GM18499 (cell line): ENCODE data around the gene COL3A1.

Experiments
- ATAC-seq: cut with Tn5 transposase; IDR thresholded peaks from one replicate; pipeline ENCODE4 v1.9.1; 2021; ENCODE audit warnings: moderate number of reproducible peaks; ENCODE audit not compliant: insufficient read depth, unreplicated experiment

The COL3A1 gene

GRCh38 chr2:188974164-188974563, at the start of gene COL3A1:
TSS of gene COL3A1 (plus strand) at chr2:188974373. CDS start at chr2:188974490, 117 bp downstream.
- ATAC-seq = no peak

- no peak for ATAC-seq
Measured at GRCh38 chr2:188928643-188929042, 45.5 kb upstream of the COL3A1 start.

- no peak for ATAC-seq
Measured at GRCh38 chr2:188931361-188931760, 42.8 kb upstream of the COL3A1 start.

GRCh38 chr2:188937228-188938220, 36.6 kb upstream of the COL3A1 start:
- no peak for ATAC-seq

GRCh38 chr2:188940171-188940570, 34.0 kb upstream of the COL3A1 start:
- ATAC-seq = no peak

- ATAC-seq = no peak
Measured at GRCh38 chr2:188944442-188944841, 29.7 kb upstream of the COL3A1 start.

- no peak for ATAC-seq
Measured at GRCh38 chr2:188949046-188949818, 24.9 kb upstream of the COL3A1 start.

GRCh38 chr2:188952901-188953300, 21.3 kb upstream of the COL3A1 start:
- no peak for ATAC-seq

GRCh38 chr2:188956290-188956689, 17.9 kb upstream of the COL3A1 start:
- no peak for ATAC-seq

- ATAC-seq = no peak
Measured at GRCh38 chr2:188956961-188957360, 17.2 kb upstream of the COL3A1 start.

- no peak for ATAC-seq
Measured at GRCh38 chr2:188957646-188958045, 16.5 kb upstream of the COL3A1 start.

- ATAC-seq = no peak
Measured at GRCh38 chr2:188963741-188964140, 10.4 kb upstream of the COL3A1 start.

GRCh38 chr2:188964976-188965546, 9.1 kb upstream of the COL3A1 start:
- no peak for ATAC-seq

GRCh38 chr2:188965563-188965962, 8.6 kb upstream of the COL3A1 start:
- no peak for ATAC-seq

- no peak for ATAC-seq
Measured at GRCh38 chr2:188966079-188966571, 8.0 kb upstream of the COL3A1 start.

- no peak for ATAC-seq
Measured at GRCh38 chr2:188966728-188967440, 7.3 kb upstream of the COL3A1 start.

- ATAC-seq = no peak
Measured at GRCh38 chr2:188969236-188969635, 4.9 kb upstream of the COL3A1 start.

- no peak for ATAC-seq
Measured at GRCh38 chr2:188969651-188970050, 4.5 kb upstream of the COL3A1 start.

- ATAC-seq = no peak
Measured at GRCh38 chr2:188970211-188970610, 4.0 kb upstream of the COL3A1 start.

GRCh38 chr2:188971432-188971861, 2.7 kb upstream of the COL3A1 start:
- no peak for ATAC-seq
